CD4-positive, CD25-positive, alpha-beta regulatory T cell (primary cell): ENCODE data around the gene SCN8A. TPM values are rescaled to one million over a fixed set of nuclear protein-coding genes. Genes with fewer than 3 reads are reported as not detected.

Source experiments
- ATAC-seq, 2 donors: fragments of 150-1000 bp; cut with Tn5 transposase; one replicate each; pipeline ENCODE4 v1.10.0; 2021; ENCODE audit warnings: low read depth in 2 of 2, moderate number of reproducible peaks in 2 of 2, moderate library complexity in 1 of 2
- DNase-seq, 3 donors: peaks; one replicate each; pipeline versions ENCODE4 v3.0.0 to v3.0.0-alpha.2; 2012 to 2022; ENCODE audit warnings: mixed read lengths in 1 of 3
- H3K27ac ChIP-seq: one replicate; pipeline ENCODE4 v1.7.0; 2013; ENCODE audit warnings: mild to moderate bottlenecking, low read length; ENCODE audit not compliant: insufficient read depth, poor library complexity, severe bottlenecking
- H3K27me3 ChIP-seq: one replicate; pipeline ENCODE4 v1.7.0; 2013; ENCODE audit warnings: low read length; ENCODE audit not compliant: control insufficient read depth, insufficient read depth
- H3K36me3 ChIP-seq: one replicate; pipeline ENCODE4 v1.7.0; 2013; ENCODE audit warnings: mild to moderate bottlenecking, low read length, moderate library complexity; ENCODE audit not compliant: control insufficient read depth, insufficient read depth
- H3K4me1 ChIP-seq: 2 replicates; pipeline ENCODE4 v1.7.0; 2013; ENCODE audit warnings: mild to moderate bottlenecking, low read length; ENCODE audit not compliant: insufficient read depth, control insufficient read depth, poor library complexity, severe bottlenecking
- H3K4me3 ChIP-seq: one replicate; pipeline ENCODE4 v1.7.0; 2013; ENCODE audit warnings: low read depth, mild to moderate bottlenecking, low read length, moderate library complexity
- H3K9me3 ChIP-seq, 2 experiments: 1 replicate in 1 of 2; 2 replicates in 1 of 2; pipeline ENCODE4 v1.7.0; 2013; ENCODE audit warnings: low read length in 2 of 2, mild to moderate bottlenecking in 1 of 2, moderate library complexity in 1 of 2; ENCODE audit not compliant: control insufficient read depth in 2 of 2
- H3K27ac Mint-ChIP-seq, 3 donors: one replicate each; pipeline ENCODE4 v1.8.0; 2020 to 2022; ENCODE audit warnings: mild to moderate bottlenecking in 3 of 3, mixed read lengths in 3 of 3, moderate library complexity in 2 of 3
- H3K27me3 Mint-ChIP-seq: one replicate; pipeline ENCODE4 v1.8.0; 2022; ENCODE audit warnings: mild to moderate bottlenecking, mixed read lengths
- H3K36me3 Mint-ChIP-seq: one replicate; pipeline ENCODE4 v1.8.0; 2020; ENCODE audit warnings: mixed read lengths
- H3K4me1 Mint-ChIP-seq, 4 donors: one replicate each; pipeline ENCODE4 v1.8.0; 2020 to 2022; ENCODE audit warnings: mixed read lengths in 4 of 4, mild to moderate bottlenecking in 1 of 4
- H3K4me3 Mint-ChIP-seq, 4 donors: one replicate each; pipeline ENCODE4 v1.8.0; 2020 to 2022; ENCODE audit warnings: mild to moderate bottlenecking in 4 of 4, mixed read lengths in 4 of 4, moderate library complexity in 3 of 4
- H3K9me3 Mint-ChIP-seq, 7 donors: one replicate each; pipeline ENCODE4 v1.8.0; 2020 to 2022; ENCODE audit warnings: mixed read lengths in 7 of 7, mild to moderate bottlenecking in 3 of 7, moderate library complexity in 2 of 7
- polyA plus RNA-seq, 4 donors: library from polyadenylated mRNA; unstranded; fragments of 300-500 nt; fragmentation: Illumina TruSeq; gene quantifications; one replicate each; pipeline ENCODE4 v1.2.3, GENCODE V29; 2021
- total RNA-seq: library from RNA; stranded (reverse); gene quantifications from one replicate; pipeline ENCODE4 v1.2.3, GENCODE V29; 2022

SCN8A gene
- total and polyA plus RNA-seq, 5 donors from 2014 or later, result 0.30 to 1.1 (median 0.61) TPM

DNA sequence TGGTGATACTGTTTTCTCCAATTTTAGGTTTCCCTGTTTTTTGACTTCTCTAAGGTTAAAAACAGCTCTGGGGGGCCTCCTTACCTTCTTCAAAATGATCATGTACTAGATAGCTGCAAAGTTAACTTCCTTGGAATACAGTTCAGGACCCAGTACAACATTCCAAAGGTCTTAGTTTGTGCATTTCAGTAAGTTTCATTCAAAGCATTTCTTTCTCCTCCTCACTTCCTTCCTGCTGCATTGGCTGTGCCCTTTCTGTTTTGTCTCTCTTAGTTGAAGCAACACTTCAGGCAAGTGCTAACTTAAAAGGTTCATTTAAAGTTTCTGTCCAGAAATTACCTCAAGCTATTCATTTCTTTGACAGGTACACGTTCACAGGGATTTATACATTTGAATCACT is 95.7 kb downstream of the SCN8A start:
- peaks cover 0 to 13% (median 5%) of the 10 kb centered on the region in 4 donors for H3K4me1 Mint-ChIP-seq
- Histone ChIP-seq H3K27me3 (no peaks in the 10 kb centered on the region), H3K4me3 (peak overlapping the region; percentile 22), H3K27ac (no peak overlapping the region), H3K36me3 (no peaks in the 10 kb centered on the region), H3K4me1 (no peaks in the 10 kb centered on the region), H3K9me3 (no peaks in the 10 kb centered on the region)
- no peak overlapping the region for H3K27ac Mint-ChIP-seq
- DNase-seq (no peak), ATAC-seq (no peak)
- no peaks in the 10 kb centered on the region for H3K9me3 Mint-ChIP-seq
- no peak overlapping the region for H3K4me3 Mint-ChIP-seq
- H3K27me3 Mint-ChIP-seq, result peaks cover 25% of the 10 kb centered on the region
- H3K36me3 Mint-ChIP-seq, result no peaks in the 10 kb centered on the region

DNA sequence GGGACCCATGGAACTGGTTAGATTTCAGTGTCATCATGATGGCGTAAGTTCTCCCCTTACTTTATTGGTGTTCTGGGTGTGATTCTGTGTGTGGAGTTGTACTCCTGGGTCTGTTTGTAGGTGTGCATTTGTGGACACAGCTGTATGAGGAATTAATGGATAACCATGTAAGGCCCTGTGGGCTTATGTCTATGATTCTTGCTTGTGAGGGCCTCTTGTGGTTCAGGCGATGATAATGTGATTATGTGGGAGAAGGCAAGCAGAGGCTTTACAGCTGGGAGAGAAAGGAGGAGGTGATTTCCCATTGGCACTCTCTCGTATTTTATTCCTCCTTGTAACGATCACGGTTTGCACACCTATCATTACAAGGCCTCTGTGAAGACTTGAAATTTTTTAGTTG is 96.1 kb downstream of the SCN8A start:
- no peaks in the 10 kb centered on the region for H3K9me3 Mint-ChIP-seq
- Histone ChIP-seq H3K27me3 (no peaks in the 10 kb centered on the region), H3K9me3 (no peaks in the 10 kb centered on the region), H3K4me3 (peak overlapping the region; percentile 22), H3K36me3 (no peaks in the 10 kb centered on the region), H3K27ac (no peak overlapping the region), H3K4me1 (no peaks in the 10 kb centered on the region)
- no peaks in the 10 kb centered on the region for H3K36me3 Mint-ChIP-seq
- H3K4me3 Mint-ChIP-seq, result peak overlapping the region in 1 of 4 donors; percentile 9
- ATAC-seq (no peak), DNase-seq (no peak)
- H3K4me1 Mint-ChIP-seq, result peaks cover 0 to 13% (median 5%) of the 10 kb centered on the region in 4 donors
- H3K27me3 Mint-ChIP-seq, result peaks cover 22% of the 10 kb centered on the region
- H3K27ac Mint-ChIP-seq, result peak overlapping the region in 1 of 3 donors; percentile 9

DNA sequence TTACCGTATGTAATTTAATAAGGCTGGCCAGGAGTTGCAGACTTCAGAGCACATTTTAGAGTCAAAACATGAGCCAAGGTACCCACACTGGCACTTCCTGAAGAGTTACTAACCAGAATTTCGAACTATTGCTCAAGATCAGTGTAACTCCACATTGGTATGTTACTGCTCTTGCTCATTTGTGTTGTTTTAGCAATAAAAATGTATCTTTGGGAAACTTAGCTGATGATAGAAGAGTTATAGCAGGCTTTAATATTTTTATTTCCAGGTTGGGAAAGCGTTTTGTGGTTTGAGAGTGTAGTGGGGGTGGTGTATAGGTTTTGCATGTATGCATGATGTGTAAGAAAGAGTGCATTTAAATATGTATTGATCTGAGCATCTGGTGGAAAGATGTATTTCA is 96.6 kb downstream of the SCN8A start:
- no peaks in the 10 kb centered on the region for H3K9me3 Mint-ChIP-seq
- Histone ChIP-seq H3K9me3 (no peaks in the 10 kb centered on the region), H3K36me3 (no peaks in the 10 kb centered on the region), H3K4me1 (no peaks in the 10 kb centered on the region), H3K4me3 (peak overlapping the region; percentile 14), H3K27me3 (no peaks in the 10 kb centered on the region), H3K27ac (no peak overlapping the region)
- H3K36me3 Mint-ChIP-seq, result no peaks in the 10 kb centered on the region
- H3K27ac Mint-ChIP-seq, result peak overlapping the region in 1 of 3 donors; percentile 9
- DNase-seq, result peak in 1 of 3 donors; percentile 9
- H3K4me1 Mint-ChIP-seq, result peaks cover 0 to 13% (median 5%) of the 10 kb centered on the region in 4 donors
- peaks cover 20% of the 10 kb centered on the region for H3K27me3 Mint-ChIP-seq
- peak overlapping the region in 3 of 4 donors; percentile 1 to 18 (median 4) for H3K4me3 Mint-ChIP-seq
- no peak for ATAC-seq

DNA sequence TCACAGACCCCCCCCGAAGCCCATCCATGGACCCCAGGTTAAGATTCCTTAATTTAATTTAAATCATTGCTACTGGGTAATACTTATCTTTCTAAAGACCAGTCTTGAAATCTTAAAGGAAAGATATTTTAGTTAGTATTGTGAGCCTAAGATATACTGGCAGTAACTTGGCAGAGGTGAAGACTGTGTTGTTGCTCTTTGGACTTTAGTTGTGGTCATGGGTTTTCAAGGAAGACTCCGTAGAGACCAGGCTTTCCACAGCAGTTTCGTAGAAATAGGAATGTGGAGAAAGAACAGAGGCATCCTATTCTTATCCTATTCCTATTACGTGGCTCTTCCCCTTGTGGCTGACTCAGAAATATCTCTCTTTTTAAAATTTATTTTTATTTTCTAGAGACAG is 99.0 kb downstream of the SCN8A start:
- Mint-ChIP-seq H3K4me3 (no peak overlapping the region), H3K27me3 (peaks cover 20% of the 10 kb centered on the region), H3K4me1 (peaks cover 0 to 13% (median 5%) of the 10 kb centered on the region in 4 donors), H3K9me3 (peaks cover 0 to 1% (median 0%) of the 10 kb centered on the region in 7 donors), H3K36me3 (no peaks in the 10 kb centered on the region), H3K27ac (no peak overlapping the region)
- no peaks in the 10 kb centered on the region for H3K9me3 ChIP-seq
- no peaks in the 10 kb centered on the region for H3K4me1 ChIP-seq
- DNase-seq (no peak), ATAC-seq (no peak)
- H3K4me3 ChIP-seq, result no peak overlapping the region
- H3K36me3 ChIP-seq, result no peaks in the 10 kb centered on the region
- H3K27me3 ChIP-seq, result peaks cover 4% of the 10 kb centered on the region
- no peak overlapping the region for H3K27ac ChIP-seq

DNA sequence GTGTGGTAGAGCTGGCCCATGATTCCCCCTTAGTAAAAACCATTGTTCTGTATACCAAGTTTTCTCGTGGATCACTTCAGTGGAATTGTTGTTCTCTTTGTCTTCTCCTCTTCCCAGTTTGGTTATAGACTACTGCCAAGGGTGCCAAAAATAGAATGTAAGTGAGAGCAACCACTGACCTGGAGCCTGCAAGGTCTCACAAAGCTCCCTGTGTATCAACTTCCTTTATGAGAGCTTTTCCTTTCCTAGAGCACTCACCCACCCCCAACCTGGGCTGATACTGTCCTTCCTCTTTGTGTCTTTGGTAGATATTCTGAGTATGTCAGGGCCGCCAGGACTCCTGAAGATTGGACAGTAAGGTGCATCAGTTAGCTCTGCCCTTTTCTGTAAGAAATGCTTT is 101.0 kb downstream of the SCN8A start:
- no peak for ATAC-seq
- peaks cover 16% of the 10 kb centered on the region for H3K27me3 Mint-ChIP-seq
- peaks cover 4% of the 10 kb centered on the region for H3K27me3 ChIP-seq
- H3K4me1 Mint-ChIP-seq, result peaks cover 0 to 8% (median 5%) of the 10 kb centered on the region in 4 donors
- H3K27ac Mint-ChIP-seq, result no peak overlapping the region
- H3K4me1 ChIP-seq, result no peaks in the 10 kb centered on the region
- H3K9me3 ChIP-seq, result no peaks in the 10 kb centered on the region
- H3K36me3 ChIP-seq, result no peaks in the 10 kb centered on the region
- H3K9me3 Mint-ChIP-seq, result peaks cover 0 to 1% (median 0%) of the 10 kb centered on the region in 7 donors
- H3K36me3 Mint-ChIP-seq, result no peaks in the 10 kb centered on the region
- no peak overlapping the region for H3K27ac ChIP-seq
- H3K4me3 ChIP-seq, result no peak overlapping the region
- no peak overlapping the region for H3K4me3 Mint-ChIP-seq
- no peak for DNase-seq

DNA sequence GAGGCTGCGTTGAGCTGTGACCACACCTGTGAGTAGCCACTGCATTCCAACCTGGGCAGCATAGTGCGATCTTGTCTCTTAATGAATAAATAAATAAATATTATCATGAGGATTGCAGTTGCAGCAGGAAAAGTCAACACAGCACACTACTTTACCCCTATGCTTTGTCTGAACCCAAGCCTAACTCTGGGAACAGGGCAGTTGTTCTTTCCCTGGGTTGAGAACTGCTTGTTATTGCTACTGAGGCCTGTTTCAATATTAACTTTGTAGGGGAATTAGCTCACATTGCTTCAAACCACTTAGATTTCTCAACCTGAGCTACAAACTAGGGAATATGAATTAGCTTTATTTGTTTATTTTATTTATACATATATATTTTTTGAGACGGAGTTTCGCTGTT is 102.5 kb downstream of the SCN8A start:
- Mint-ChIP-seq H3K36me3 (no peaks in the 10 kb centered on the region), H3K9me3 (peaks cover 0 to 1% (median 0%) of the 10 kb centered on the region in 7 donors), H3K27ac (no peak overlapping the region), H3K4me3 (no peak overlapping the region), H3K4me1 (no peaks in the 10 kb centered on the region), H3K27me3 (peaks cover 16% of the 10 kb centered on the region)
- Histone ChIP-seq H3K9me3 (no peaks in the 10 kb centered on the region), H3K27me3 (peaks cover 4% of the 10 kb centered on the region), H3K36me3 (no peaks in the 10 kb centered on the region), H3K4me1 (no peaks in the 10 kb centered on the region), H3K27ac (no peak overlapping the region), H3K4me3 (no peak overlapping the region)
- no peak for DNase-seq
- ATAC-seq, result no peak

DNA sequence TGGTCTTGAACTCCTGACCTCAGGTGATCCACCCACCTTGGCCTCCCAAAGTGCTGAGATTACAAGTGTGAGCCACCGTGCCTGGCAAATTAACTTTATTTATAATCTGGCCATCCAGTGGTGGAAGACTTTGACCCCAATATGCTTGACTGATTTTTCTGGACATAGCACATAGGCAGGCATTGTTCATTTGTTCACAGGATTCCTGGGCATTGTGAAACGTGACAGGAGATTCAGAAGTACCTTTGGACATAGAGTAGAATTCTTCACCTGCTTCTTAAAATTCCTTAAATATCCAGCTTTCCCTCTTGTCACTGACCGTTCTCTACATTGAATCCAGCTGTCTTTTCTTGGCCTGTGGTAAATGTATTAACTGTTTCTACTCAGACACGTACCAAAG is 103.1 kb downstream of the SCN8A start:
- Histone ChIP-seq H3K4me3 (no peak overlapping the region), H3K9me3 (no peaks in the 10 kb centered on the region), H3K4me1 (no peaks in the 10 kb centered on the region), H3K27me3 (peaks cover 4% of the 10 kb centered on the region), H3K36me3 (no peaks in the 10 kb centered on the region), H3K27ac (no peak overlapping the region)
- Mint-ChIP-seq H3K27me3 (peaks cover 16% of the 10 kb centered on the region), H3K36me3 (no peaks in the 10 kb centered on the region), H3K4me3 (no peak overlapping the region), H3K4me1 (no peaks in the 10 kb centered on the region), H3K9me3 (peaks cover 0 to 1% (median 0%) of the 10 kb centered on the region in 7 donors), H3K27ac (no peak overlapping the region)
- no peak for ATAC-seq
- no peak for DNase-seq

DNA sequence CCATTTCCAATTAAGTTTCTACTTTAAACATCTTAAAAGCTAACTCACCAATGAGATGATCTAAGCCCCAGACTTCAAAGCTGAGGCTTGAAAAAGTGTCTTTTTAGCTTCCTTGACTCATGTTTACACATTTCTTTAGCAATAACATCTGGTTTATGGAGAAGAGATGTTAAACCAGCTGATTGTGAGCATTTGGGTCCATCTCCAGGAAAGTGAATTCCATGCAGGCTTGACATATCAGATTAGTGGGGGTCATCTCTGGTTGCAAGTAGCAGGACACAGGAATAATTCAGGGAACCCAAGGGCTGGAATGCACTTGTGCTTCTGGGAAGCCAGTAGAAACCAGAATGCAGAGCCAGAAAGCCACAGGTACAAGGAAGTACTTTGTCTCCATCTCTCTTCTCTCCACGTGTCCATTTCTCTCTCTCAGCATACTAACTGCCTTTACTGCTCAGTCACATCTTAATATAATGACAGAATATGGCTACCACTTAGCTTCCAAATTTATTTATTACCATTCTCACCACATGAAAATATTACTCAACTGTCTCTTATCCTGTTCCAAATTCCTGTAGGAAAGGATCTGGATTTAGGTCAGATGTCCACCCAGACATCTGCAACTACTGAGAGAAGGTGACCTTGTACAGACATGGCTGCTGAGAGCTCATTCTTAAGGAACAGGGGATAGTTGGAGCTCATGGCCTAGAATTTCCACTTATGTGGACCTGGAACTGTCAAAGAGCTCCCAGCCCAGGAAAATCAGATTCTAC is 104.4 kb downstream of the SCN8A start:
- Mint-ChIP-seq H3K27me3 (peaks cover 20% of the 10 kb centered on the region), H3K4me3 (no peak overlapping the region), H3K36me3 (no peaks in the 10 kb centered on the region), H3K9me3 (peaks cover 0 to 1% (median 0%) of the 10 kb centered on the region in 7 donors), H3K27ac (peak overlapping the region in 1 of 3 donors; percentile 46), H3K4me1 (no peaks in the 10 kb centered on the region)
- Histone ChIP-seq H3K9me3 (no peaks in the 10 kb centered on the region), H3K27me3 (peaks cover 4% of the 10 kb centered on the region), H3K27ac (no peak overlapping the region), H3K36me3 (no peaks in the 10 kb centered on the region), H3K4me1 (no peaks in the 10 kb centered on the region), H3K4me3 (no peak overlapping the region)
- ATAC-seq (no peak), DNase-seq (no peak)
